GM12865 (cell line): ENCODE measurements around the gene DPM2.

Source experiments
- DNase-seq: peaks from one replicate; pipeline ENCODE4 v3.0.0; 2010; ENCODE audit warnings: low read depth
- H3K4me3 ChIP-seq: 2 replicates; pipeline ENCODE4 v1.5.1; 2011; ENCODE audit warnings: mild to moderate bottlenecking, low read depth, low read length, control low read depth
- CTCF ChIP-seq: IDR thresholded peaks from 2 replicates; pipeline ENCODE4 v1.5.1; 2011; ENCODE audit warnings: low read length, control low read depth, low read depth, inconsistent platforms; ENCODE audit not compliant: insufficient read depth; ENCODE audit errors: missing control alignments

Gene DPM2

GRCh38 chr9:127925959-127926905, 11.4 kb downstream of the DPM2 start:
- TF ChIP-seq CTCF = no peak
- no peak for DNase-seq
- H3K4me3 ChIP-seq = no peak overlapping the region

GRCh38 chr9:127924736-127925444, 12.8 kb downstream of the DPM2 start:
- DNase-seq = no peak
- H3K4me3 ChIP-seq = no peak overlapping the region
- no peak for TF ChIP-seq CTCF

- no peak for DNase-seq
- H3K4me3 ChIP-seq = no peak overlapping the region
- no peak for TF ChIP-seq CTCF
These were observed 13.9 kb downstream of the DPM2 start for GRCh38 chr9:127923771-127924170.

- DNase-seq = no peak
- H3K4me3 ChIP-seq = no peak overlapping the region
These were observed 14.6 kb downstream of the DPM2 start for GRCh38 chr9:127923046-127923445.

GRCh38 chr9:127921557-127922120, 16.0 kb downstream of the DPM2 start:
- DNase-seq = peak; percentile 73
- TF ChIP-seq CTCF = peak; percentile 86
- H3K4me3 ChIP-seq = no peak overlapping the region

More at GRCh38 chr9:127923046-127923445, 14.6 kb downstream of the DPM2 start:
- TF ChIP-seq CTCF = no peak

- no peak for TF ChIP-seq CTCF
- no peak for DNase-seq
- H3K4me3 ChIP-seq = no peak overlapping the region
These were observed 16.9 kb downstream of the DPM2 start for GRCh38 chr9:127920794-127921193.
